Measurements from ENCODE around the gene KAZN. TPM values are rescaled to one million over a fixed set of nuclear protein-coding genes. Genes with fewer than 3 reads are reported as not detected.

The KAZN gene
- total RNA-seq, 1 donor from 2014 or later: 2.8 TPM

- Histone ChIP-seq H3K27me3 (ENCODE audit: control insufficient read depth, insufficient read depth, low read length) (no peaks in the 10 kb centered on the region), H3K36me3 (ENCODE audit: control insufficient read depth, insufficient read depth, low read length) (no peaks in the 10 kb centered on the region), H3K4me3 (ENCODE audit: low read depth, low read length) (no peak overlapping the region)
- no peak for TF ChIP-seq CTCF (IDR thresholded peaks at IDR 0.05; ENCODE audit: insufficient read depth, low read length, poor library complexity, severe bottlenecking)
- peak; percentile 98 for DNase-seq (ENCODE audit: low read depth)
These were observed 429.6 kb downstream of the KAZN start for GRCh38 chr1:15028102-15028501.

- no peaks in the 10 kb centered on the region for H3K27me3 ChIP-seq (ENCODE audit: control insufficient read depth, insufficient read depth, low read length)
- no peaks in the 10 kb centered on the region for H3K36me3 ChIP-seq (ENCODE audit: control insufficient read depth, insufficient read depth, low read length)
- H3K4me3 ChIP-seq (ENCODE audit: low read depth, low read length): no peak overlapping the region
- DNase-seq (ENCODE audit: low read depth): no peak
- TF ChIP-seq CTCF (IDR thresholded peaks at IDR 0.05; ENCODE audit: insufficient read depth, low read length, poor library complexity, severe bottlenecking): no peak
These were observed 430.1 kb downstream of the KAZN start for GRCh38 chr1:15028616-15029015.

GRCh38 chr1:15029036-15029435 is 430.6 kb downstream of the KAZN start:
- H3K36me3 ChIP-seq (ENCODE audit: control insufficient read depth, insufficient read depth, low read length): no peaks in the 10 kb centered on the region
- H3K27me3 ChIP-seq (ENCODE audit: control insufficient read depth, insufficient read depth, low read length): no peaks in the 10 kb centered on the region
- no peak overlapping the region for H3K4me3 ChIP-seq (ENCODE audit: low read depth, low read length)
- TF ChIP-seq CTCF (IDR thresholded peaks at IDR 0.05; ENCODE audit: insufficient read depth, low read length, poor library complexity, severe bottlenecking): no peak
- DNase-seq (ENCODE audit: low read depth): no peak

GRCh38 chr1:15029786-15030185 is 431.3 kb downstream of the KAZN start:
- no peaks in the 10 kb centered on the region for H3K27me3 ChIP-seq (ENCODE audit: control insufficient read depth, insufficient read depth, low read length)
- no peak for DNase-seq (ENCODE audit: low read depth)
- TF ChIP-seq CTCF (IDR thresholded peaks at IDR 0.05; ENCODE audit: insufficient read depth, low read length, poor library complexity, severe bottlenecking): no peak

GRCh38 chr1:15031251-15031933 is 432.9 kb downstream of the KAZN start:
- Histone ChIP-seq H3K27me3 (ENCODE audit: control insufficient read depth, insufficient read depth, low read length) (no peaks in the 10 kb centered on the region), H3K4me3 (ENCODE audit: low read depth, low read length) (no peak overlapping the region), H3K36me3 (ENCODE audit: control insufficient read depth, insufficient read depth, low read length) (no peaks in the 10 kb centered on the region)
- DNase-seq (ENCODE audit: low read depth): no peak
- no peak for TF ChIP-seq CTCF (IDR thresholded peaks at IDR 0.05; ENCODE audit: insufficient read depth, low read length, poor library complexity, severe bottlenecking)

More at GRCh38 chr1:15029786-15030185, 431.3 kb downstream of the KAZN start:
- Histone ChIP-seq H3K4me3 (ENCODE audit: low read depth, low read length) (no peak overlapping the region), H3K36me3 (ENCODE audit: control insufficient read depth, insufficient read depth, low read length) (no peaks in the 10 kb centered on the region)

GRCh38 chr1:15033264-15033663 is 434.8 kb downstream of the KAZN start:
- no peaks in the 10 kb centered on the region for H3K36me3 ChIP-seq (ENCODE audit: control insufficient read depth, insufficient read depth, low read length)
- no peak overlapping the region for H3K4me3 ChIP-seq (ENCODE audit: low read depth, low read length)
- H3K27me3 ChIP-seq (ENCODE audit: control insufficient read depth, insufficient read depth, low read length): no peaks in the 10 kb centered on the region
- TF ChIP-seq CTCF (IDR thresholded peaks at IDR 0.05; ENCODE audit: insufficient read depth, low read length, poor library complexity, severe bottlenecking): peak; percentile 25
- no peak for DNase-seq (ENCODE audit: low read depth)

Measured in kidney epithelial cell (primary cell).